KMS-11 (cell line): ENCODE results near the gene NME9.

Experiments
- H2AFZ ChIP-seq: fragments of 200-600 bp; sonication (generic); 2 replicates; pipeline ENCODE4 v1.6.1; 2016; ENCODE audit warnings: antibody characterized with exemption, mixed run types, low read depth
- H3K27ac ChIP-seq: fragments of 200-600 bp; sonication (generic); 2 replicates; pipeline ENCODE4 v1.6.1; 2016; ENCODE audit warnings: mild to moderate bottlenecking, mixed run types
- H3K27me3 ChIP-seq: fragments of 200-600 bp; sonication (generic); 2 replicates; pipeline ENCODE4 v1.6.1; 2017; ENCODE audit warnings: mild to moderate bottlenecking, low read depth, mixed run types, moderate library complexity; ENCODE audit not compliant: insufficient read depth
- H3K36me3 ChIP-seq: fragments of 200-600 bp; sonication (generic); 2 replicates; pipeline ENCODE4 v1.6.1; 2017; ENCODE audit warnings: mild to moderate bottlenecking, mixed run types; ENCODE audit not compliant: insufficient read depth
- H3K4me1 ChIP-seq: fragments of 200-600 bp; sonication (generic); 2 replicates; pipeline ENCODE4 v1.6.1; 2016; ENCODE audit warnings: mild to moderate bottlenecking, low read depth, mixed run types; ENCODE audit not compliant: poor library complexity, severe bottlenecking
- H3K4me2 ChIP-seq: fragments of 200-600 bp; sonication (generic); 2 replicates; pipeline ENCODE4 v1.7.0; 2016; ENCODE audit warnings: mild to moderate bottlenecking, mixed run types
- H3K4me3 ChIP-seq: fragments of 200-600 bp; sonication (generic); IDR thresholded peaks from 2 replicates; pipeline ENCODE4 v1.6.1; 2017; ENCODE audit warnings: low read depth, low read length, mixed read lengths; ENCODE audit not compliant: insufficient read depth
- H3K79me2 ChIP-seq: fragments of 200-600 bp; sonication (generic); 2 replicates; pipeline ENCODE4 v1.6.1; 2016; ENCODE audit warnings: low read depth, mixed run types; ENCODE audit not compliant: insufficient read depth
- H3K9ac ChIP-seq: fragments of 200-600 bp; sonication (generic); 2 replicates; pipeline ENCODE4 v1.6.1; 2016; ENCODE audit warnings: mild to moderate bottlenecking, mixed run types
- H4K20me1 ChIP-seq: fragments of 200-600 bp; sonication (generic); 2 replicates; pipeline ENCODE4 v1.6.1; 2016; ENCODE audit warnings: mild to moderate bottlenecking, mixed run types; ENCODE audit not compliant: insufficient read depth
- TF ChIP-seq, protein P1 (sequence below): fragments of 200-600 bp; sonication (generic); conservative IDR thresholded peaks from 2 replicates; pipeline ENCODE4 v1.6.1; 2017; ENCODE audit warnings: low read depth, mild to moderate bottlenecking, antibody characterized with exemption, low read length, moderate library complexity, mixed read lengths

Gene NME9

DNA sequence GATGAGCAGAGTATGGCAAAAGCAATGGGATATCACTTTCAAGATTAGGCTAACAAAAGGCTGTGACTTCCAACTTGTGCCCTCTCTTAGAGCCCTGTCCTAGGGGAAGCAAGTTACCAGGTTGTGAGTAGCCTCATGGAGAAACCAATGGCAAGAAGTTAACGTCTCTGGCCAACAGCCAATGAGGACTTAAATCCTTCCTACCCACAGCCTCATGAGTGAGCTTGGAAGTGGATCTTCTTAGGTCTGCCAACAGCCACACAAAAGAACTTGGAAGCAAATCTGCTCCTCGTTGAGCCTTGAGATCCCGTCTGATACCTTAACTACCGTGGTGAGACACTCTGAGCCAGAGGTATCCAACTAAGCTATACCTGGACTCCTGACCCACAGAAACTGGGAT lies 5.7 kb downstream of the NME9 start:
- Histone ChIP-seq H3K27ac (no peak overlapping the region), H2AFZ (no peak overlapping the region), H4K20me1 (no peaks in the 10 kb centered on the region), H3K9ac (no peak overlapping the region), H3K4me1 (peaks cover 11% of the 10 kb centered on the region), H3K79me2 (no peaks in the 10 kb centered on the region), H3K27me3 (no peaks in the 10 kb centered on the region), H3K4me3 (no peak overlapping the region), H3K4me2 (no peak overlapping the region), H3K36me3 (no peaks in the 10 kb centered on the region)
- TF ChIP-seq, protein P1, sequence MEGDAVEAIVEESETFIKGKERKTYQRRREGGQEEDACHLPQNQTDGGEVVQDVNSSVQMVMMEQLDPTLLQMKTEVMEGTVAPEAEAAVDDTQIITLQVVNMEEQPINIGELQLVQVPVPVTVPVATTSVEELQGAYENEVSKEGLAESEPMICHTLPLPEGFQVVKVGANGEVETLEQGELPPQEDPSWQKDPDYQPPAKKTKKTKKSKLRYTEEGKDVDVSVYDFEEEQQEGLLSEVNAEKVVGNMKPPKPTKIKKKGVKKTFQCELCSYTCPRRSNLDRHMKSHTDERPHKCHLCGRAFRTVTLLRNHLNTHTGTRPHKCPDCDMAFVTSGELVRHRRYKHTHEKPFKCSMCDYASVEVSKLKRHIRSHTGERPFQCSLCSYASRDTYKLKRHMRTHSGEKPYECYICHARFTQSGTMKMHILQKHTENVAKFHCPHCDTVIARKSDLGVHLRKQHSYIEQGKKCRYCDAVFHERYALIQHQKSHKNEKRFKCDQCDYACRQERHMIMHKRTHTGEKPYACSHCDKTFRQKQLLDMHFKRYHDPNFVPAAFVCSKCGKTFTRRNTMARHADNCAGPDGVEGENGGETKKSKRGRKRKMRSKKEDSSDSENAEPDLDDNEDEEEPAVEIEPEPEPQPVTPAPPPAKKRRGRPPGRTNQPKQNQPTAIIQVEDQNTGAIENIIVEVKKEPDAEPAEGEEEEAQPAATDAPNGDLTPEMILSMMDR, result no peak

DNA sequence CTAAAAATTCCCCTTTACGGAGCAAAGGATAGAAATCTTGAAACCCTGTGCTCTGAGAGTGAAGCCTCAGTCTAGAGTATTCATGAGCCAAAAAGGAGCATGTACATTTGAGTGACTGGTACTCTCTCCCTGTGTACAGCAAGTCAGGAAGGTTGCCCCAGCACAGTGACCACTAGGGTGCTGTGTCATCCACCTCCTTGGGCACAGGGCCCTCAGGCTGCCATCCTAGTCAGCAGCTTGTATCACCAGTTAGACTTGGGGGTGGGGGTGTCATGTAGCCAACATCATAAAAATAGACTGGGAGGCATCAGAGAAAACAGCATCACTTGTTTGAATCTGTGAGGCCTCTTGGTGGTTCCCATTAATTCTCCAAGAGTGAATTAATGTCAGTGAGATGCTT lies 12.0 kb downstream of the NME9 start:
- Histone ChIP-seq H3K36me3 (no peaks in the 10 kb centered on the region), H3K27me3 (no peaks in the 10 kb centered on the region)
- TF ChIP-seq, protein P1, result no peak

DNA sequence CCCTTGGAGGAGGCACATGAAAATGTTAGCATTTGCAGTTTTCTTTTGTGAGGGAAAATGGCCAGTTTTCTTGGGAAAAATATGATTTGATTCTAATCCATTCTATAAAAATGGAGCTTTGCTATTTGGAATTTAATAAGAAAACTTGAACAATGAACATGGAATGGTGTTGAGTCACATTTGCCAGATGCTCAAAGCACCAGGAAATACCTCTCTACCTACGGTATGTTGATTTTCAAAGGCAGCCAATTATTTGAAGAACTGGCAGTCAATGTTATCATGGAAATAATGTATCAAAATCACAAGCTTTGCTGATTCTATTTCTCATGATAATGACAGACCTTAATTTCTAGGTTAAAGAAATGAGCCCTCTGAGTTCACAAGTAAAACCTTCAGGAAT lies 14.9 kb downstream of the NME9 start:
- Histone ChIP-seq H3K9ac (no peak overlapping the region), H3K4me1 (no peaks in the 10 kb centered on the region), H3K27me3 (no peaks in the 10 kb centered on the region), H3K4me2 (no peak overlapping the region), H4K20me1 (no peaks in the 10 kb centered on the region), H3K27ac (no peak overlapping the region), H3K36me3 (no peaks in the 10 kb centered on the region), H3K79me2 (no peaks in the 10 kb centered on the region), H2AFZ (no peak overlapping the region), H3K4me3 (no peak overlapping the region)
- TF ChIP-seq, protein P1, result no peak

More for the DNA sequence above, 12.0 kb downstream of the NME9 start:
- H2AFZ ChIP-seq, result no peak overlapping the region
- no peak overlapping the region for H3K9ac ChIP-seq
- H3K4me2 ChIP-seq, result no peak overlapping the region
- H3K4me1 ChIP-seq, result no peaks in the 10 kb centered on the region
- H3K4me3 ChIP-seq, result no peak overlapping the region
- H4K20me1 ChIP-seq, result no peaks in the 10 kb centered on the region
- no peaks in the 10 kb centered on the region for H3K79me2 ChIP-seq
- H3K27ac ChIP-seq, result no peak overlapping the region

DNA sequence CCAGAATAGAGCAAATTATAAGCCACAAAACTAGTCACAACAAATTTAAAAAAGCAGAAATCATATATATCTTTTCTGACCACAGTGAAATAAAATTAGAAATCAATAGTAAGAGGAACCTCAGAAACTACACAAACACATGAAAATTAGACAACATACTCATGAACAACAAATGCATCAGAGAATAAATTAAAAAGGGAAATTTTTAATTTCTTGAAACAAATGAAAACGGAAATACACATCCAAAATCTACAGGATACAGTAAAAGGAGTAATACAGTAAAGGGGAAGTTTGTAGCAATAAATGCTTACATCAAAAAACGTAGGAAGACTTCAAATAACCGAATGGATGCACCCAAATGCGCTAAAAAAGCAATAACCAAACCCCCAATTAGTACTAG lies 19.2 kb downstream of the NME9 start:
- H2AFZ ChIP-seq, result no peak overlapping the region
- TF ChIP-seq, protein P1, result no peak

More for the DNA sequence above, 19.2 kb downstream of the NME9 start:
- Histone ChIP-seq H3K9ac (no peak overlapping the region), H3K36me3 (no peaks in the 10 kb centered on the region), H3K4me1 (no peaks in the 10 kb centered on the region), H3K27ac (no peak overlapping the region), H3K4me3 (no peak overlapping the region), H4K20me1 (no peaks in the 10 kb centered on the region), H3K27me3 (no peaks in the 10 kb centered on the region), H3K79me2 (no peaks in the 10 kb centered on the region), H3K4me2 (no peak overlapping the region)
